ENCODE measurements around the gene MRPS24.
"Not testable (repeated sequence)": the region's sequence is repeated elsewhere in the genome, so short reads cannot be mapped to it uniquely, and the experiment has no call there.

The MRPS24 gene

GRCh38 chr7:43830917-43831316 is 38.4 kb downstream of the MRPS24 start:
- not testable (repeated sequence) for DNase-seq

- DNase-seq = no peak
These were observed 43.9 kb downstream of the MRPS24 start for GRCh38 chr7:43825391-43825808.

GRCh38 chr7:43824963-43825362 is 44.4 kb downstream of the MRPS24 start:
- DNase-seq = no peak

- not testable (repeated sequence) for DNase-seq
These were observed 44.8 kb downstream of the MRPS24 start for GRCh38 chr7:43824513-43824912.

DNA sequence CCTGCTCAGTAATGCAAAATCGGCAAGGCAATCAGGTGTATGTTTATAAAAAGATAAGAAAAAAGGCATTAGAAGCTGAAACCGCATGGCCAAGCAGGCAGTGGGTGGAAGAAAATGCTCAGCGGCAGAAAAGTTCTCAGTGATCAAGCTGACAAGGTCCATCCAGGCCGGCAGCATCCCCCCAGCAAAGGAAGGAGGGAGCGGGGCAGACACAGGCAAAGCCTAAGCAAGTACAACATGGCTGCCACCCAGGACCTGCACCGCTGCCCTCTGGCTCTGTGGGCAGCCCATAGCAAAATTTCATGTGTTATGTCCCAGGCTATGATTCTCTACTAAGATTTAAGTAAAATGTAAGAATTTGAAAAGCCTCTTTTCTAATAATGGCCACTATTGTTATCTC is 45.4 kb downstream of the MRPS24 start:
- DNase-seq = no peak

DNA sequence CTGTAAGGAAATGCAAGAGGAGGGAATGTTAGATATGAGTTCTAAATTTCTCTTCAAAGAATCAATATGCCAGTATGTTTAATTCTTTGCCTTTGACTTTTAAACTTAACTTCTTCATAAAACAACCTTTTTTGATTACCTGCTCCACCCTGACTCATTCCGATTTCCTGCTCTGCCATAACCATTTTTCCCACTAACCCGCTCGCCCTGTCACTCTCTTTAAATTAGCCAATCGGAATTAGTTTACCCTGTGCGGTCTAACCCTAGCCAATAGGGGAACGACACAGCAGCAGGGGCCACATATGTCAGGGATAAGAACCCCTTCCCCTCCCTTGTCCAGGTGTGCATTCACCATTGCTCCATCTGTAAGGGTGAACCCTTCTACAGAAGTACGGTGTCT is 45.9 kb downstream of the MRPS24 start:
- DNase-seq = not testable (repeated sequence)
